Fibroblast of mammary gland (primary cell): Measurements from ENCODE around the gene NELFCD.

Source experiments
- DNase-seq: peaks from one replicate; pipeline ENCODE4 v3.0.0-alpha.2; 2010; ENCODE audit warnings: low read depth
- H3K4me3 ChIP-seq: 2 replicates; pipeline ENCODE4 v1.5.1; 2011; ENCODE audit warnings: low read depth, mild to moderate bottlenecking, low read length, moderate library complexity; ENCODE audit not compliant: control insufficient read depth
- TF ChIP-seq, protein P1 (sequence below): conservative IDR thresholded peaks from 2 replicates; pipeline ENCODE4 v1.5.1; 2011; ENCODE audit warnings: low read depth, low read length, inconsistent platforms; ENCODE audit not compliant: control insufficient read depth, insufficient read depth

NELFCD gene

DNA sequence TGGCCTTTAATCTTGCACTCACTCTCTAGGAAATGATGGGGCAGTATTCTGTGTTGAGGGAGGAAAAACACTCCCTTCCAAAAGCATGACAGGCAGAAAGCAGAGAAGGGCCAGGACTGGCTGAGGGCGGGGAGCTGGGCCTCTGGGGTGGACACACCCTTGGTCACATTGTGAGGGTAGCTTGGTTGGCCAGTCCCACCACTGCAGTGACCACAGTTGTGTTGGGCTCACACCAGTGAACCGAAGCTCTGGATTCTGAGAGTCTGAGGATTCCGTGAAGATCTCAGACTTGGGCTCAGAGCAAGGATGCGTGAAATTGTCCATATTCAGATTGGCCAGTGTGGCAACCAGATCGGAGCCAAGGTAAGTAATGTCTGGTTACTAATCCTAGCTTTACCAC, 38.2 kb downstream of the NELFCD start, which contains the start of gene TUBB1:
Gene TUBB1 (plus strand): TSS at position 213 of the 400 bp plus-strand sequence. CDS start 94 bp downstream, at position 307.
- TF ChIP-seq, protein P1, sequence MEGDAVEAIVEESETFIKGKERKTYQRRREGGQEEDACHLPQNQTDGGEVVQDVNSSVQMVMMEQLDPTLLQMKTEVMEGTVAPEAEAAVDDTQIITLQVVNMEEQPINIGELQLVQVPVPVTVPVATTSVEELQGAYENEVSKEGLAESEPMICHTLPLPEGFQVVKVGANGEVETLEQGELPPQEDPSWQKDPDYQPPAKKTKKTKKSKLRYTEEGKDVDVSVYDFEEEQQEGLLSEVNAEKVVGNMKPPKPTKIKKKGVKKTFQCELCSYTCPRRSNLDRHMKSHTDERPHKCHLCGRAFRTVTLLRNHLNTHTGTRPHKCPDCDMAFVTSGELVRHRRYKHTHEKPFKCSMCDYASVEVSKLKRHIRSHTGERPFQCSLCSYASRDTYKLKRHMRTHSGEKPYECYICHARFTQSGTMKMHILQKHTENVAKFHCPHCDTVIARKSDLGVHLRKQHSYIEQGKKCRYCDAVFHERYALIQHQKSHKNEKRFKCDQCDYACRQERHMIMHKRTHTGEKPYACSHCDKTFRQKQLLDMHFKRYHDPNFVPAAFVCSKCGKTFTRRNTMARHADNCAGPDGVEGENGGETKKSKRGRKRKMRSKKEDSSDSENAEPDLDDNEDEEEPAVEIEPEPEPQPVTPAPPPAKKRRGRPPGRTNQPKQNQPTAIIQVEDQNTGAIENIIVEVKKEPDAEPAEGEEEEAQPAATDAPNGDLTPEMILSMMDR = no peak
- no peak for DNase-seq
- no peak within 1 kb of the TSS for H3K4me3 ChIP-seq

DNA sequence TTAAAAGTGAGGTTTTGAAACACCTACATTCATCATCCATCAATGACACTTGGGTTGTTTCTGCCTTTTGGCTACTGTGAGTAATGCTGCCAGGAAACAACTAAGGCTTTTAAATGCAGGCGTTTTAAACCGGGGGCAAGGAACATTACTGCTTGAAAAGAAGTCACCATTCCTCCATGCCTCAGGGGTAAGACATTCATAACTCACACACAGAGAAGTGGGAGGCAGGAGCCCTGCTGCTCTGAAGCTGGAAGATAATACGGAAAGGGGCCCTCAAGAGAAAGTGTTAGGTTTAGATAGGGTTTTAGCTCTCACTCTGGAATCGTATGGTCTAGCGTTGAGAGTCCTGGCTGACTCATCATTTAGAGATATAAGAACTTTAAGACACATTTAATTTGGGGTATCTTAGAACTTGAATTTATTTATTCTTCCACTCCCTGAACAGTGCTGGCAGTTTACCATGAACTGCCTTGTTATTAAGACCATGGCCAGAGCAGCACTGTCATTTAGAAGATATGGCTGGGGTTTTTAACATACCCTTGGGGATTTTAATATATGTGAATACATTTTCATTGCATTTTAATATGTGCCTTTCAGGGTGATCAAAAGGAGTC, 40.0 kb downstream of the NELFCD start:
- TF ChIP-seq, protein P1 = no peak
- no peak overlapping the region for H3K4me3 ChIP-seq
- peak; percentile 35 for DNase-seq

- TF ChIP-seq, protein P1 = no peak
- DNase-seq = no peak
- no peak overlapping the region for H3K4me3 ChIP-seq
Measured at GRCh38 chr20:59022754-59023153, 41.7 kb downstream of the NELFCD start.

DNA sequence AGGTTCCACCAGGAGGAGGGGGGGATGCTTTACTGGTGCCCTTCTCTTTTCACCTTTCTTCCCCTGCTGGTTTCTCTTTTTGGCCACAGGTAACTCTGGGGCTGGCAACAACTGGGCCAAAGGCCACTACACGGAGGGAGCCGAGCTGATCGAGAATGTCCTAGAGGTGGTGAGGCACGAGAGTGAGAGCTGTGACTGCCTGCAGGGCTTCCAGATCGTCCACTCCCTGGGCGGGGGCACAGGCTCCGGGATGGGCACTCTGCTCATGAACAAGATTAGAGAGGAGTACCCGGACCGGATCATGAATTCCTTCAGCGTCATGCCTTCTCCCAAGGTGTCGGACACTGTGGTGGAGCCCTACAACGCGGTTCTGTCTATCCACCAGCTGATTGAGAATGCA, 42.6 kb downstream of the NELFCD start:
- TF ChIP-seq, protein P1 = no peak
- DNase-seq = no peak
- H3K4me3 ChIP-seq = no peak overlapping the region

GRCh38 chr20:59024111-59024530, 43.1 kb downstream of the NELFCD start:
- DNase-seq = no peak
- TF ChIP-seq, protein P1 = no peak
- H3K4me3 ChIP-seq = no peak overlapping the region

GRCh38 chr20:59025086-59025485, 44.0 kb downstream of the NELFCD start:
- no peak for DNase-seq
- TF ChIP-seq, protein P1 = no peak
- H3K4me3 ChIP-seq = no peak overlapping the region
